Neural progenitor cell (in vitro differentiated cells): ENCODE results near the gene ANKRD11.

ENCODE experiments used
- EZH2 ChIP-seq: fragments of 200-600 bp; sonication (generic); IDR thresholded peaks from 2 replicates; pipeline ENCODE4 v1.6.1; 2017; ENCODE audit warnings: antibody characterized with exemption, mild to moderate bottlenecking, moderate library complexity
- TF ChIP-seq, protein P1 (sequence below): fragments of 200-600 bp; sonication (generic); IDR thresholded peaks from 2 replicates; pipeline ENCODE4 v1.5.1; 2017; ENCODE audit warnings: antibody characterized with exemption, mild to moderate bottlenecking

DNA sequence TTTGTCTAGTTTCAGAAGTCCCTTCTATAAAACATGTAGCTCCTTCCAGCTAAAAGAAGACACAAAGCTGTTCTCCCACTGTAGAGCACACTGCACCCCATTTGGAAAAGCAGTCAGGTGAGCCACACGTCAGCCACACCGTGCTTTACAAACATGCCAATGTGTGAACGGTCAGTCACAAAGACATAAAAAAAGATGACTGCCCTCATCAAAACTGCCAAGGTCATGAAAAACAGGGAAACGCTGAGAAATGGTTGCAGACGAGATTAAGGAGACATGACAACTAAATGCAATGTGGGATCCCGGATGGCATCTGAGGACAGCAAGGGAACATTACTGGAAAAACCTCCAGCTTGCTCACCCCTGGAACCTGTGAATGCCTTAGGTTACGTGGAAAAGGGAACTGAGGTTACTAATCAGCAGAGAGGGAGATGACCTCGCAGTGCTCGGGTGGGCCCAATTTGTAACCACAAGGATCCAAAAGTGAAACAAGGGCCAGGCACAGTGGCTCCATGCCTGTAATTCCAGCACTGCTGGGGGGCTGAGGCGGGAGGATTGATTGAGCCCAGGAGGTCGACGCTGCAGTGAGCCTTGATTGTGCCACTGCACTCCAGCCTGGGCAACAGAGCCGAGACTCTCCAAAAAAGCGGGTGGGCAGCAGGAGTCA lies 8.1 kb downstream of the ANKRD11 start:
- TF ChIP-seq, protein P1, sequence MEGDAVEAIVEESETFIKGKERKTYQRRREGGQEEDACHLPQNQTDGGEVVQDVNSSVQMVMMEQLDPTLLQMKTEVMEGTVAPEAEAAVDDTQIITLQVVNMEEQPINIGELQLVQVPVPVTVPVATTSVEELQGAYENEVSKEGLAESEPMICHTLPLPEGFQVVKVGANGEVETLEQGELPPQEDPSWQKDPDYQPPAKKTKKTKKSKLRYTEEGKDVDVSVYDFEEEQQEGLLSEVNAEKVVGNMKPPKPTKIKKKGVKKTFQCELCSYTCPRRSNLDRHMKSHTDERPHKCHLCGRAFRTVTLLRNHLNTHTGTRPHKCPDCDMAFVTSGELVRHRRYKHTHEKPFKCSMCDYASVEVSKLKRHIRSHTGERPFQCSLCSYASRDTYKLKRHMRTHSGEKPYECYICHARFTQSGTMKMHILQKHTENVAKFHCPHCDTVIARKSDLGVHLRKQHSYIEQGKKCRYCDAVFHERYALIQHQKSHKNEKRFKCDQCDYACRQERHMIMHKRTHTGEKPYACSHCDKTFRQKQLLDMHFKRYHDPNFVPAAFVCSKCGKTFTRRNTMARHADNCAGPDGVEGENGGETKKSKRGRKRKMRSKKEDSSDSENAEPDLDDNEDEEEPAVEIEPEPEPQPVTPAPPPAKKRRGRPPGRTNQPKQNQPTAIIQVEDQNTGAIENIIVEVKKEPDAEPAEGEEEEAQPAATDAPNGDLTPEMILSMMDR, result no peak
- no peak for TF ChIP-seq EZH2
